CD14-positive monocyte (primary cell): ENCODE measurements around the gene EVL. TPM values are rescaled to one million over a fixed set of nuclear protein-coding genes. Genes with fewer than 3 reads are reported as not detected.

Source experiments
- DNase-seq, 3 donors: peaks; one replicate each; pipeline ENCODE4 v3.0.0-alpha.2; 2011 to 2022
- H2AFZ ChIP-seq: 2 replicates; pipeline ENCODE4 v1.6.0; 2012; ENCODE audit warnings: mild to moderate bottlenecking, low read depth, low read length, inconsistent platforms; ENCODE audit not compliant: insufficient read depth, poor library complexity, severe bottlenecking
- H3K27ac ChIP-seq, 2 donors: 1 replicate in 1 of 2; 2 replicates in 1 of 2; pipeline ENCODE4 v1.5.1; 2012 to 2013; ENCODE audit warnings: low read length in 2 of 2, control low read depth in 1 of 2, inconsistent platforms in 1 of 2, low read depth in 1 of 2, mild to moderate bottlenecking in 1 of 2
- H3K27me3 ChIP-seq, 2 donors: one replicate each; pipeline versions ENCODE4 v1.6.0 to v1.6.1; 2011 to 2013; ENCODE audit warnings: low read length in 2 of 2; ENCODE audit not compliant: control insufficient read depth in 2 of 2, insufficient read depth in 2 of 2
- H3K36me3 ChIP-seq, 2 donors: replicated peaks in 1 of 2; 1 replicate in 1 of 2; 2 replicates in 1 of 2; pipeline versions ENCODE4 v1.5.1 to v1.6.1; 2012 to 2013; ENCODE audit warnings: low read length in 2 of 2, control low read depth in 1 of 2, inconsistent platforms in 1 of 2, mild to moderate bottlenecking in 1 of 2; ENCODE audit not compliant: insufficient read depth in 2 of 2, control insufficient read depth in 1 of 2
- H3K4me1 ChIP-seq, 2 donors: 1 replicate in 1 of 2; 2 replicates in 1 of 2; pipeline versions ENCODE4 v1.5.1 to v1.6.1; 2012 to 2013; ENCODE audit warnings: low read length in 2 of 2, control low read depth in 1 of 2, inconsistent platforms in 1 of 2, mild to moderate bottlenecking in 1 of 2, moderate library complexity in 1 of 2; ENCODE audit not compliant: insufficient read depth in 2 of 2, control insufficient read depth in 1 of 2
- H3K4me2 ChIP-seq: replicated peaks from 2 replicates; pipeline ENCODE3; 2012; ENCODE audit warnings: low read length, moderate library complexity, mild to moderate bottlenecking; ENCODE audit not compliant: poor library complexity, severe bottlenecking; ENCODE audit errors: extremely low read depth
- H3K4me3 ChIP-seq, 3 experiments: fragments of 200-600 bp in 1 of 3; sonication (generic) in 1 of 3; replicated peaks in 1 of 3; 1 replicate in 2 of 3; 2 replicates in 1 of 3; pipeline ENCODE4 v1.5.1; 2011 to 2013; ENCODE audit warnings: low read length in 3 of 3, mild to moderate bottlenecking in 3 of 3, control low read depth in 2 of 3, low read depth in 2 of 3, inconsistent platforms in 1 of 3, moderate library complexity in 1 of 3
- H3K79me2 ChIP-seq: 2 replicates; pipeline ENCODE4 v1.6.0; 2012; ENCODE audit warnings: mild to moderate bottlenecking, control low read depth, inconsistent platforms, low read length, moderate library complexity; ENCODE audit not compliant: insufficient read depth
- H3K9ac ChIP-seq: 2 replicates; pipeline ENCODE4 v1.6.0; 2017; ENCODE audit warnings: low read length, mild to moderate bottlenecking; ENCODE audit not compliant: insufficient read depth, poor library complexity, severe bottlenecking
- H3K9me3 ChIP-seq, 2 donors: replicated peaks in 1 of 2; 1 replicate in 1 of 2; 2 replicates in 1 of 2; pipeline versions ENCODE4 v1.5.1 to v1.6.1; 2012 to 2013; ENCODE audit warnings: low read length in 2 of 2, control low read depth in 1 of 2; ENCODE audit not compliant: control insufficient read depth in 1 of 2, insufficient read depth in 1 of 2
- H4K20me1 ChIP-seq: 2 replicates; pipeline ENCODE4 v1.6.0; 2012; ENCODE audit warnings: mild to moderate bottlenecking, low read length, control low read depth, moderate library complexity; ENCODE audit not compliant: insufficient read depth
- H3K27ac Mint-ChIP-seq, 7 donors: one replicate each; pipeline ENCODE4 v1.8.0; 2020; ENCODE audit warnings: mild to moderate bottlenecking in 7 of 7, mixed read lengths in 7 of 7, moderate library complexity in 6 of 7, inconsistent platforms in 2 of 7
- H3K27me3 Mint-ChIP-seq, 3 donors: one replicate each; pipeline ENCODE4 v1.8.0; 2021 to 2022; ENCODE audit warnings: low read depth in 3 of 3, mild to moderate bottlenecking in 3 of 3, mixed read lengths in 3 of 3, moderate library complexity in 3 of 3, inconsistent platforms in 1 of 3
- H3K36me3 Mint-ChIP-seq, 2 donors: one replicate each; pipeline ENCODE4 v1.8.0; 2020; ENCODE audit warnings: mixed read lengths in 2 of 2, inconsistent platforms in 1 of 2, mild to moderate bottlenecking in 1 of 2
- H3K4me1 Mint-ChIP-seq: one replicate; pipeline ENCODE4 v1.8.0; 2020; ENCODE audit warnings: mild to moderate bottlenecking, mixed read lengths
- H3K4me3 Mint-ChIP-seq, 2 donors: one replicate each; pipeline ENCODE4 v1.8.0; 2020; ENCODE audit warnings: mild to moderate bottlenecking in 2 of 2, mixed read lengths in 2 of 2, moderate library complexity in 1 of 2
- H3K9me3 Mint-ChIP-seq, 7 donors: one replicate each; pipeline ENCODE4 v1.8.0; 2020 to 2022; ENCODE audit warnings: mixed read lengths in 7 of 7, mild to moderate bottlenecking in 6 of 7, moderate library complexity in 6 of 7, inconsistent platforms in 2 of 7
- CTCF ChIP-seq: fragments of 200-600 bp; IDR thresholded peaks from one replicate; pipeline ENCODE4 v1.8.0; 2022; ENCODE audit warnings: antibody characterized with exemption, mild to moderate bottlenecking
- WGBS: methylation state at CpG from one replicate; pipeline ENCODE4 v1.1.5; 2013; ENCODE audit warnings: missing lambda C conversion rate; ENCODE audit not compliant: insufficient coverage; 5-methylcytosine and 5-hydroxymethylcytosine counted together
- intact Hi-C, 2 donors: fragments of 100-400 bp; cut with micrococcal nuclease; formaldehyde crosslinking; loops; one replicate each; pipeline versions ENCODE4 v1.15.0 to v1.15.1; 2023
- polyA plus RNA-seq, 3 donors: library from polyadenylated mRNA; depleted of rRNA in 1 of 3; unstranded in 2 of 3; stranded (reverse) in 1 of 3; fragments of 300-500 nt in 2 of 3; fragments of >200 nt in 1 of 3; fragmentation: Illumina TruSeq in 2 of 3; gene quantifications; 1 replicate in 2 of 3; 2 replicates in 1 of 3; pipeline ENCODE4 v1.2.3, GENCODE V29; 2012 to 2021

Gene EVL
- polyA plus RNA-seq, 3 donors, result 3.2 to 131 (median 6.7) TPM

- no peak for DNase-seq
- Mint-ChIP-seq H3K36me3 (peaks cover 86 to 88% of the 10 kb centered on the region in 2 donors), H3K4me1 (no peaks in the 10 kb centered on the region), H3K27me3 (peaks cover 0 to 3% (median 0%) of the 10 kb centered on the region in 3 donors), H3K9me3 (no peaks in the 10 kb centered on the region), H3K4me3 (no peak overlapping the region), H3K27ac (peak overlapping the region in 1 of 7 donors; percentile 20)
- H2AFZ ChIP-seq, result no peak overlapping the region
- no peaks in the 10 kb centered on the region for H3K79me2 ChIP-seq
- H3K27me3 ChIP-seq, result no peaks in the 10 kb centered on the region
- H3K27ac ChIP-seq, result no peak overlapping the region
- peaks cover 84 to 89% of the 10 kb centered on the region in 2 donors for H3K36me3 ChIP-seq
- H3K4me2 ChIP-seq, result no peak overlapping the region
- TF ChIP-seq CTCF, result no peak
- H3K4me1 ChIP-seq, result no peaks in the 10 kb centered on the region
- H3K9ac ChIP-seq, result no peak overlapping the region
- intact Hi-C loops, result no loop called here
- no peaks in the 10 kb centered on the region for H3K9me3 ChIP-seq
- H3K4me3 ChIP-seq, result no peak overlapping the region
- H4K20me1 ChIP-seq, result no peaks in the 10 kb centered on the region
- WGBS, result 100% methylated on average over 3 of the region's 8 CpGs
Measured at GRCh38 chr14:100134586-100134985, 69.4 kb downstream of the EVL start.

- Mint-ChIP-seq H3K4me3 (no peak overlapping the region), H3K27me3 (peaks cover 0 to 3% (median 0%) of the 10 kb centered on the region in 3 donors), H3K27ac (peak overlapping the region in 2 of 7 donors; percentile 55 to 59), H3K9me3 (no peaks in the 10 kb centered on the region), H3K36me3 (peaks cover 84 to 85% of the 10 kb centered on the region in 2 donors), H3K4me1 (peaks cover under 1% of the 10 kb centered on the region)
- H3K9me3 ChIP-seq, result no peaks in the 10 kb centered on the region
- H3K27me3 ChIP-seq, result no peaks in the 10 kb centered on the region
- 93% methylated on average over 6 of the region's 9 CpGs for WGBS
- intact Hi-C loops, result no loop called here
- H2AFZ ChIP-seq, result no peak overlapping the region
- no peak overlapping the region for H3K9ac ChIP-seq
- no peak for TF ChIP-seq CTCF
- H4K20me1 ChIP-seq, result no peaks in the 10 kb centered on the region
- H3K36me3 ChIP-seq, result peaks cover 79 to 84% of the 10 kb centered on the region in 2 donors
- no peak overlapping the region for H3K27ac ChIP-seq
- DNase-seq, result no peak
- no peak overlapping the region for H3K4me3 ChIP-seq
- no peaks in the 10 kb centered on the region for H3K79me2 ChIP-seq
- no peak overlapping the region for H3K4me2 ChIP-seq
- no peaks in the 10 kb centered on the region for H3K4me1 ChIP-seq
Measured at GRCh38 chr14:100135073-100135472, 69.9 kb downstream of the EVL start.
